Epithelial cell of esophagus (primary cell): Measurements from ENCODE around the gene MPZL1.

Experiments
- DNase-seq: peaks from one replicate; pipeline ENCODE4 v3.0.0; 2010; ENCODE audit warnings: low read depth
- H3K4me3 ChIP-seq: 2 replicates; pipeline ENCODE4 v1.5.1; 2011; ENCODE audit warnings: mild to moderate bottlenecking, low read length, control low read depth
- TF ChIP-seq, protein P1 (sequence below): IDR thresholded peaks from 2 replicates; pipeline ENCODE4 v1.5.1; 2011; ENCODE audit warnings: low read depth, mild to moderate bottlenecking, low read length, control low read depth, inconsistent platforms; ENCODE audit not compliant: insufficient read depth; ENCODE audit errors: missing control alignments

MPZL1 gene

DNA sequence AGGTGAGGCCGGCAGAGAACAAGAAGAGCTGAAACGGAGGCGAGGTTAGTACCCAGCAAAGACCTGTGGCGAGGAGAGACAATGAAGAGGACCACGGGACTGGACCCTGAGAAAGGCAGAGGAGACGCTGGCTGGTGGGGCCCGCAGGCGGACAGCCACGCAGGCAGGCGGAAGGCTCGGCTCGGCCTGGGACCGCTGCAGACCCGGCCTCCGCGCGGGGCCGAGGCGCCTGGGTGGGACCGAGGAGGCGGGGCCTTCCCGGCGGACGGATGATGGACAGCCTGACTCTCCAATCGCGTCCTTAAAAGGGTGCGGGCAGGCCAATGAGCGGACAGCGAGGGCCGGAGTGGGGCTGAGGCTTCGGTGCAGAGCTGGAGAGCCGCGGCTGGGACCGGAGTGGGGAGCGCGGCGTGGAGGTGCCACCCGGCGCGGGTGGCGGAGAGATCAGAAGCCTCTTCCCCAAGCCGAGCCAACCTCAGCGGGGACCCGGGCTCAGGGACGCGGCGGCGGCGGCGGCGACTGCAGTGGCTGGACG lies at the start of gene MPZL1:
Gene MPZL1 (plus strand): TSS at position 366 of the 535 bp plus-strand sequence. CDS start 170 bp downstream, outside the sequence.
- TF ChIP-seq, protein P1, sequence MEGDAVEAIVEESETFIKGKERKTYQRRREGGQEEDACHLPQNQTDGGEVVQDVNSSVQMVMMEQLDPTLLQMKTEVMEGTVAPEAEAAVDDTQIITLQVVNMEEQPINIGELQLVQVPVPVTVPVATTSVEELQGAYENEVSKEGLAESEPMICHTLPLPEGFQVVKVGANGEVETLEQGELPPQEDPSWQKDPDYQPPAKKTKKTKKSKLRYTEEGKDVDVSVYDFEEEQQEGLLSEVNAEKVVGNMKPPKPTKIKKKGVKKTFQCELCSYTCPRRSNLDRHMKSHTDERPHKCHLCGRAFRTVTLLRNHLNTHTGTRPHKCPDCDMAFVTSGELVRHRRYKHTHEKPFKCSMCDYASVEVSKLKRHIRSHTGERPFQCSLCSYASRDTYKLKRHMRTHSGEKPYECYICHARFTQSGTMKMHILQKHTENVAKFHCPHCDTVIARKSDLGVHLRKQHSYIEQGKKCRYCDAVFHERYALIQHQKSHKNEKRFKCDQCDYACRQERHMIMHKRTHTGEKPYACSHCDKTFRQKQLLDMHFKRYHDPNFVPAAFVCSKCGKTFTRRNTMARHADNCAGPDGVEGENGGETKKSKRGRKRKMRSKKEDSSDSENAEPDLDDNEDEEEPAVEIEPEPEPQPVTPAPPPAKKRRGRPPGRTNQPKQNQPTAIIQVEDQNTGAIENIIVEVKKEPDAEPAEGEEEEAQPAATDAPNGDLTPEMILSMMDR = no peak
- peak; percentile 94 for DNase-seq
- H3K4me3 ChIP-seq = peak within 1 kb of the TSS; percentile 76

DNA sequence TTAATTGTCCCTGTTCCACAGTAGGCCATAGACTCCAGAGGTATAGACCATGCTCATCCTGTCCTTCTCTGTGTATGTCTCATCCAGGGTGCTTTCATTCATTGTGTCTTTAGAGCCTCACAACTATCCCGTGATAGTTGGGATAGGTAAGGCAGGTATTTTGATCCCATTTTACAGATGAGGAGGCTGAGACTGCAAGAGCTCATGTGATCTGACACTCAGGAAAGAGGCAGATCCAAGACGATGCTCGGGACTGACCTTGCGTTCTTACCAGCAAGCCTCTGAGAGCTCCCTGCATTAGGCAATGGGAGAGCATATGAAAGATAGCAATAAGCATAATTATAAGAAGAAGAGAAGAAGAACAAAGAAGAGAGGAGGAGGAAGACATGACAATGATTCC lies 49.0 kb upstream of the MPZL1 start:
- DNase-seq = no peak
- TF ChIP-seq, protein P1 = no peak
- no peak overlapping the region for H3K4me3 ChIP-seq

DNA sequence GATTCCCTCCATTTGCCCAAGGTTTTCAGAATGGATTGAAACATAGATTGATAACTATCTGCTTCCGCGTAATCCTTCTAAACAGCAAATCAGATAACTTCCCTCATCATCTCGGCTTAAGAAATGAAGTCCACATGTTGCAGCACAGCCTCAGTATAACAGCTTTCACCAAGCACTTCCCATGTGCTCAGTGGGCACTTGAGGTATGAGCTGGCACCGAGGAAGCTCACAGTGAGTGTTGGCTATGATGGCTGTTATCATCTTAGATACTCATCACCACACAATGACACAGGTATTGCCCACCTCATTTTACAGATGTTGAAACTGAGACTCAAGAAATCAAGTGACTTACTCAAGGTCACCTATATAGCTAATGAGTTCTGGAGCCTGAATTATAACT lies 48.5 kb upstream of the MPZL1 start:
- TF ChIP-seq, protein P1 = no peak
- H3K4me3 ChIP-seq = no peak overlapping the region
- DNase-seq = no peak

DNA sequence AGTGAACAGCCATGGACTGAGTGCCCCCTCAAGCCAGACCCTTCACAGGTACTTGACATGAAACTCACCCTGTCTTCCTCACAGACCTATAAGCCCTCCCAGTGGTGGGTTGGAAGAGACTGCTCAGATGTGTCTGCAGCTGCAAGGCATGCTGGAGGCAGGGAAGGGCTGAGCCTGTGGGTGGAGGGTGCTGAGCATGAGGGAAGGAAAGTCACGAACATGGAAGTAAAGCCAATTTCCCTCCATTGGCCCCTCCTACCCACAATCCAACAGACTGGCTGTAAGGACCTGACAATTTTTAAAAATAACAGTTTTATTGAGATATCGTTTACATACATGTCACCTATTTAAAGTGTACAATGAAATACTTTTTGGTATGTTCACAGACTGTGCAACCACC lies 47.6 kb upstream of the MPZL1 start:
- TF ChIP-seq, protein P1 = no peak
- no peak for DNase-seq
- no peak overlapping the region for H3K4me3 ChIP-seq

DNA sequence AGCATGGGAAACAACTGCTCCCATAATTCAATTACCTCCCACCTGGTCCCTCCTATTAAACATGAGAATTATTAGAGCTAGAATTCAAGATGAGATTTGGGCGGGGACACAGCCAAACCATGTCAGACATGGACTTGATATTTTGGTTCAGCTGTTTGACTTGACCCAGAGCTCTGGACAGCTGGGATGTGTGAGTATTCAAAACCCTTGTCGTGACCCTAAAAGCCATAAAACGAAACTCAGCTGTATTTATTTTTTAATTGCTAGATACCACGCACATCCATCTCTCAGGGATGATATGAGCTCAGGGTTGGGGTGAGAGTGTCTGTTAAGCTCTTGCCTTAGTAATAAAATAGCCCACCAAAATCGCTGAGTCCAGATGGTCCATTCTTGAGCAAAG lies 46.3 kb upstream of the MPZL1 start:
- TF ChIP-seq, protein P1 = no peak
- no peak for DNase-seq
- H3K4me3 ChIP-seq = no peak overlapping the region

DNA sequence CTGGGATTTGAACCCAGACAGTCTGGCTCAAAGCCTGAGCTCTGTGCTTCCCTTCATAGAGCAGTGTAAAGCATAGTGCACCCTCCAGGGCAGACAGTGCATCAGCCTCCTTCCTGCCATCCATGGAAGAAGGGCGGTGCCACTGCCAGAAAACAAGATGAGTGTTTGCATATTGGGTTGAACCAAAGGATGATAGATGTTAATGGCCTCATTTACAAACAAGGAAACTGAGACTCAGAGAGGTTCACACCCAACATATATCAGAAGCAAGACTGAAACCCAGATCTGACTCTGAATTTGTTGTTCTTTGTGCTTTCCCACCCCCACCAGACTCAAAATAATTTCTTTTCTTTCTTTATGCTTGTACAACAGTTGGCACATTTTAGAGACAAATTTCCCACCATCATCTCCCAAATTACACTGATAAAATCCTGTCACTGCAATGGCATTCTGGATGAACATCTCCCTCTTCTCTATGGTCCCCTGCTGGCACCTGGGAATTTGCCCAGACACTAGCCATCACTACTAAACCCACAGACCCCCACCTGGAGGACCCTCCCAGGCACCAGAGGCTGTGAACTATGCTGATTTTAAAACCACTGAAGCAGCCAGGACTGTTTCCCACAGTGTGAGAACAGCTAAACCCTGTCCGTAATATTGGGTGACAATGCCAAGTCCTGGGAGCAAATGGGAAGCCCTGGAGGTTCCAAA lies 45.4 kb upstream of the MPZL1 start:
- TF ChIP-seq, protein P1 = no peak
- no peak overlapping the region for H3K4me3 ChIP-seq
- DNase-seq = no peak
